K562 (cell line): ENCODE data around the gene CCDC195. TPM values are rescaled to one million over a fixed set of nuclear protein-coding genes. Genes with fewer than 3 reads are reported as not detected.

Experiments
- ATAC-seq: fragments of 200-7000 bp; cut with Tn5 transposase; 3 replicates; pipeline ENCODE4 v1.9.1; 2020; ENCODE audit warnings: moderate library complexity
- BruUV-seq: library from RNA; stranded (reverse); fragments of 400-500 nt; replicated peaks from 2 replicates; lab custom pipeline; 2021; lab: Mats Ljungman, UMichigan
- CTCF ChIA-PET: fragments of 300-600 bp; formaldehyde crosslinking; extraction: SDS; loops from one replicate; lab custom pipeline; 2021; ENCODE audit warnings: low intra/inter-chr PET ratio; lab: Yijun Ruan, JAX
- POLR2A ChIA-PET: fragments of 300-600, 350-650 bp; sonication (Branson Sonifier 250); formaldehyde crosslinking; extraction: SDS; loops from one replicate; lab custom pipeline; 2021; ENCODE audit warnings: antibody characterized with exemption, inconsistent platforms; lab: Yijun Ruan, JAX
- DNase-seq, 4 experiments: peaks; one replicate each; pipeline versions ENCODE4 v3.0.0 to v3.0.0-alpha.2; 2011 to 2018; ENCODE audit warnings: low spot score in 3 of 4, mixed read lengths in 3 of 4; ENCODE audit errors: extremely low read depth in 1 of 4
- FAIRE-seq: peaks from 2 replicates; lab custom pipeline; 2011; peaks lifted over from hg19 to GRCh38; lab: Jason Lieb, UNC
- H2AFZ ChIP-seq: 2 replicates; pipeline ENCODE4 v1.6.0; 2011; ENCODE audit warnings: low read depth, low read length, control low read depth, inconsistent platforms
- H3K27ac ChIP-seq: fragments of 200-600 bp; 3 replicates; pipeline ENCODE4 v1.8.0; 2011; ENCODE audit warnings: low read depth, mild to moderate bottlenecking, control low read depth, inconsistent platforms, low read length, moderate library complexity, mixed read lengths; ENCODE audit errors: extremely low read depth
- H3K27me3 ChIP-seq, 2 experiments: fragments of 300-600 bp in 1 of 2; 2 replicates in 1 of 2; 3 replicates in 1 of 2; pipeline versions ENCODE4 v1.6.0 to v1.8.0; 2011; ENCODE audit warnings: inconsistent platforms in 2 of 2, low read length in 2 of 2, mild to moderate bottlenecking in 1 of 2, mixed read lengths in 1 of 2, moderate library complexity in 1 of 2; ENCODE audit not compliant: control insufficient read depth in 2 of 2, insufficient read depth in 2 of 2
- H3K36me3 ChIP-seq: fragments of 300-600 bp; 3 replicates; pipeline ENCODE4 v1.8.0; 2011; ENCODE audit warnings: mild to moderate bottlenecking, low read length, inconsistent platforms; ENCODE audit not compliant: control insufficient read depth, insufficient read depth
- H3K4me1 ChIP-seq, 2 experiments: fragments of 200-600 bp in 1 of 2; replicated peaks in 1 of 2; 2 replicates in 1 of 2; 3 replicates in 1 of 2; pipeline versions ENCODE4 v1.5.1 to v1.8.0; 2011; ENCODE audit warnings: inconsistent platforms in 2 of 2, low read length in 2 of 2, mild to moderate bottlenecking in 1 of 2, mixed read lengths in 1 of 2, moderate library complexity in 1 of 2; ENCODE audit not compliant: control insufficient read depth in 2 of 2, insufficient read depth in 2 of 2
- H3K4me2 ChIP-seq: 2 replicates; pipeline ENCODE4 v1.6.1; 2011; ENCODE audit warnings: low read length, control low read depth, inconsistent platforms, mixed read lengths; ENCODE audit not compliant: insufficient read depth
- H3K4me3 ChIP-seq: fragments of 200-600 bp; sonication (generic), shearing (Covaris generic); 2 replicates; pipeline ENCODE4 v1.5.1; 2016; ENCODE audit warnings: control low read depth, inconsistent platforms
- H3K79me2 ChIP-seq: fragments of 200-600 bp; 3 replicates; pipeline ENCODE4 v1.8.0; 2011; ENCODE audit warnings: low read length, inconsistent platforms; ENCODE audit not compliant: control insufficient read depth, insufficient read depth
- H3K9ac ChIP-seq, 2 experiments: 2 replicates each; pipeline versions ENCODE4 v1.6.0 to v1.6.1; 2011; ENCODE audit warnings: low read depth in 2 of 2, low read length in 2 of 2, control low read depth in 1 of 2, inconsistent platforms in 1 of 2, mild to moderate bottlenecking in 1 of 2, mixed read lengths in 1 of 2; ENCODE audit not compliant: insufficient read depth in 1 of 2
- H3K9me1 ChIP-seq: one replicate; pipeline ENCODE4 v1.6.0; 2011; ENCODE audit warnings: inconsistent platforms, mild to moderate bottlenecking, low read length, moderate library complexity; ENCODE audit not compliant: control insufficient read depth, insufficient read depth
- H3K9me3 ChIP-seq: replicated peaks from 2 replicates; pipeline ENCODE4 v1.5.1; 2011; ENCODE audit warnings: low read depth, low read length, inconsistent platforms; ENCODE audit not compliant: control insufficient read depth, insufficient read depth
- H4K20me1 ChIP-seq: replicated peaks from 2 replicates; pipeline ENCODE4 v1.6.1; 2011; ENCODE audit warnings: low read length, inconsistent platforms, mixed read lengths; ENCODE audit not compliant: control insufficient read depth, insufficient read depth
- CBX1 ChIP-seq: sonication (generic); IDR thresholded peaks from 2 replicates; pipeline ENCODE4 v1.6.1; 2016; ENCODE audit warnings: antibody characterized with exemption, low read depth, mild to moderate bottlenecking
- CCAR2 ChIP-seq: fragments of 200-400 bp; formaldehyde crosslinking; IDR thresholded peaks from 2 replicates; pipeline ENCODE4 v1.6.1; 2017; ENCODE audit warnings: mild to moderate bottlenecking, low read depth, low read length
- CREB3 ChIP-seq: fragments of 450-650 bp; conservative IDR thresholded peaks from 2 replicates; pipeline ENCODE4 v1.6.1; 2016; ENCODE audit warnings: missing genetic modification characterization, low read depth, mild to moderate bottlenecking, missing compliant biosample characterization, moderate library complexity
- DMBX1 ChIP-seq: fragments of 250-450 bp; sonication (Bioruptor Pico); IDR thresholded peaks from 2 replicates; pipeline ENCODE4 v1.8.0; 2022; ENCODE audit warnings: inconsistent platforms, mild to moderate bottlenecking, moderate library complexity, borderline replicate concordance
- ELF1 ChIP-seq: fragments of 200-800 bp; sonication (Bioruptor generic); IDR thresholded peaks from 2 replicates; pipeline ENCODE4 v1.6.1; 2016; ENCODE audit warnings: missing genetic modification characterization, missing compliant biosample characterization
- ILK ChIP-seq: fragments of 450-650 bp; IDR thresholded peaks from 2 replicates; pipeline ENCODE4 v1.6.1; 2016; ENCODE audit warnings: missing genetic modification characterization, low read depth, mild to moderate bottlenecking, missing compliant biosample characterization, moderate library complexity, borderline replicate concordance
- KAT8 ChIP-seq: fragments of 450-650 bp; IDR thresholded peaks from 2 replicates; pipeline ENCODE4 v1.6.1; 2016; ENCODE audit warnings: low read depth, mild to moderate bottlenecking
- MAFK ChIP-seq: IDR thresholded peaks from 2 replicates; pipeline ENCODE4 v1.6.1; 2011; ENCODE audit warnings: low read length, improper control_type of control experiment
- MAX ChIP-seq: sonication (generic); formaldehyde crosslinking; IDR thresholded peaks from 2 replicates; pipeline ENCODE4 v1.9.0; 2022; ENCODE audit warnings: mild to moderate bottlenecking, missing genetic modification reagents
- RNF219 ChIP-seq: fragments of 250-450 bp; sonication (Bioruptor Pico); IDR thresholded peaks from 2 replicates; pipeline ENCODE4 v1.5.0; 2022; ENCODE audit warnings: mild to moderate bottlenecking
- SNAPC5 ChIP-seq: fragments of 250-450 bp; sonication (Bioruptor Pico); IDR thresholded peaks from 2 replicates; pipeline ENCODE4 v1.8.0; 2021; ENCODE audit warnings: moderate library complexity, mild to moderate bottlenecking, inconsistent platforms
- THRAP3 ChIP-seq: fragments of 450-650 bp; IDR thresholded peaks from 2 replicates; pipeline ENCODE4 v1.6.1; 2016; ENCODE audit warnings: mild to moderate bottlenecking, inconsistent platforms, borderline replicate concordance
- ZBTB8A ChIP-seq: fragments of 450-650 bp; IDR thresholded peaks from 2 replicates; pipeline ENCODE4 v1.6.1; 2018; ENCODE audit warnings: mild to moderate bottlenecking, moderate library complexity; ENCODE audit not compliant: partially characterized antibody
- WGBS: fragments of 100-300 bp; shearing (Covaris generic); methylation state at CpG from one replicate; pipeline ENCODE4 v1.1.6; 2016; ENCODE audit warnings: low coverage, mixed read lengths; ENCODE audit not compliant: insufficient coverage; ENCODE audit errors: missing lambda C conversion rate; 5-methylcytosine and 5-hydroxymethylcytosine counted together
- in situ Hi-C: fragments of 300-500 bp; cut with MboI; formaldehyde crosslinking; loops from 4 replicates; pipeline ENCODE4 v1.15.0; 2018; ENCODE audit warnings: inconsistent platforms, mixed read lengths
- intact Hi-C: fragments of 100-400 bp; cut with micrococcal nuclease; formaldehyde crosslinking; loops from 2 replicates; pipeline ENCODE4 v1.14.2; 2022
- polyA plus RNA-seq, 8 experiments: library from polyadenylated mRNA; depleted of rRNA in 4 of 8; stranded (reverse) in 5 of 8; unstranded in 3 of 8; fragments of >200 nt; fragmentation: Nextera tagmentation in 2 of 8; fragmentation: Illumina TruSeq in 1 of 8; extraction: Ambion mirVana in 2 of 8; extraction: Trizol in 1 of 8; gene quantifications; 2 replicates each; pipeline versions ENCODE4 v1.2.1 to v1.2.3, GENCODE V29; 2011 to 2014; ENCODE audit warnings: inconsistent platforms in 1 of 8, missing spikeins in 1 of 8
- total RNA-seq, 7 experiments: library from RNA; depleted of rRNA in 6 of 7; stranded (reverse); fragments of >200 nt in 6 of 7; fragmentation: Illumina TruSeq in 2 of 7; extraction: Trizol in 2 of 7; gene quantifications; 2 replicates each; pipeline versions ENCODE4 v1.2.1 to v1.2.3, GENCODE V29; 2011 to 2021; ENCODE audit warnings: low replicate concordance in 1 of 7

CCDC195 gene
- total and polyA plus RNA-seq, 9 of the 15 experiments (the other 6 are each of a cell fraction or from before 2014, with no cell fraction given) = not detected

GRCh38 chr2:224753743-224754540 is 37.8 kb upstream of the CCDC195 start:
- H3K4me3 ChIP-seq = no peak overlapping the region
- no peak overlapping the region for H3K9ac ChIP-seq
- WGBS = 0% methylated on average over 1 of the region's 1 CpG
- no peaks in the 10 kb centered on the region for H4K20me1 ChIP-seq
- intact Hi-C loops = no loop called here
- no peak for ATAC-seq
- no peak overlapping the region for H2AFZ ChIP-seq
- no peak for DNase-seq
- H3K27me3 ChIP-seq = no peaks in the 10 kb centered on the region
- H3K79me2 ChIP-seq = no peaks in the 10 kb centered on the region
- in situ Hi-C loops = no loop called here
- H3K36me3 ChIP-seq = no peaks in the 10 kb centered on the region
- TF ChIP-seq DMBX1 (CRISPR knock-in tag) (no peak), CBX1 (no peak), KAT8 (no peak), ELF1 (no peak), MAX (CRISPR knock-in tag) (no peak), CCAR2 (no peak), ZBTB8A (no peak), SNAPC5 (CRISPR knock-in tag) (no peak), THRAP3 (no peak), MAFK (no peak), CREB3 (no peak), ILK (tag) (no peak), RNF219 (CRISPR knock-in tag) (no peak)
- TF ChIP-seq, all 486 proteins: peak for 0
- FAIRE-seq = no peak
- Histone ChIP-seq H3K4me2 (no peak overlapping the region), H3K9me3 (no peaks in the 10 kb centered on the region), H3K27ac (no peak overlapping the region), H3K4me1 (no peaks in the 10 kb centered on the region), H3K9me1 (no peaks in the 10 kb centered on the region)
- BruUV-seq = no TSS peak
- ChIA-PET CTCF (interaction anchor here (0.5 kb wide), 1 partner anchor 230 kb away, joined by 3 read pairs; no protein-coding TSS in a partner anchor), POLR2A (no interaction called here)
